Activated CD4-positive, alpha-beta T cell treated with anti-CD3 and anti-CD28 coated beads for 4 hours (primary cell): Measurements from ENCODE around the gene KCNQ2.

Experiments used
- DNase-seq, 2 donors: peaks; one replicate each; pipeline ENCODE4 v3.0.0-alpha.2; 2020

KCNQ2 gene

DNA sequence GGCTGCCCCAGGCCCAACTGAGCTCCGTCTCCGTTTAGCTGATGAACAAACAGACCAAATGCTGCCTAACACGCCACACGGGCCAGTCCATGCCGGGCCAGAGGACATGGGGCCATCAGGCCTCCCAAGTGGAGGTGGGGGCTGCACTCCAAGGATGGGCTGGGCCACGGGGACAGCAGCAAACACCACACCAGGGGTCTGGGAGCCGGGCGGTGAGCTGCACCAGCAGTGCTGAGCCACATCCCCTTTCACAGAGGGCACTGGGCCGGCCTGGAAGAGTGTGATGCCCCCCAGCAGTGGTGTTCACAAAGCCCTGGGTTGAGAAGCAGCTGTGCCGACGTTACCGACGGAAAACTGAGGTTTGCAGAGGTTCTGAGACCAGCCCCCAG is 2.7 kb downstream of the KCNQ2 start:
- DNase-seq: no peak

DNA sequence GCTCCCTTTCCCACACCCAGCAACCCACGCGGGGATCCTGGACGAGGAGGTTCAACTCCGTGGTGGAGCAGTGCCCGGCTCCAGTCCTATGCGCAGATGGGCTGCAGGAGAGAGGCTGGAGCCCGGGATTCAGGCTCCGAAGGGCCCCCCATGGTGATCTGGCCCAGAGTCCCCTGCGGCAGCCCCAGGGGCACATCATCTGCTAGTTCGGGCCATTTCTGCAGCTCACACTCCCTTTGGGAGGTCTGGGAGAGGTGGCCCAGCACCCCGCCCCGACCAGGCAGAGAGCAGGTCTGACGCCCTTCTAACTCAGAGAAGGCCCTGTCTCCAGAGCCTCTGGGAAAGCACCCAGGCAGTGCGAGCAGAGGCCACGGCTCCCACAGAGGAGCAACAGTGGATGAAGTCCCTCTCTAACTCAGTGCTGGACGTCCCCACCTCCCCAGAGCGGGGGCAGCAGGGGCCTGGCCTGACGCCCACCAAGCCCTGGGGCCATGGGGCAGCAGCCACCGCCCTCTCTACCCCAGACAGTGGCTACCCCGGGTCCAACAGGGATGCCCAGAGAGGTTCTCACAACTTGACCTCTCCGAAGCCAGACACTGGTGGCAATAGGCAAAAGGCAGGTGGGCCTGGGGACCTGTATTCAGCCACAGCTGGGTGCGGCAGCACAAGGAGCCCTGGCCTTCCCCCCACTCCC is 3.3 kb downstream of the KCNQ2 start:
- no peak for DNase-seq

DNA sequence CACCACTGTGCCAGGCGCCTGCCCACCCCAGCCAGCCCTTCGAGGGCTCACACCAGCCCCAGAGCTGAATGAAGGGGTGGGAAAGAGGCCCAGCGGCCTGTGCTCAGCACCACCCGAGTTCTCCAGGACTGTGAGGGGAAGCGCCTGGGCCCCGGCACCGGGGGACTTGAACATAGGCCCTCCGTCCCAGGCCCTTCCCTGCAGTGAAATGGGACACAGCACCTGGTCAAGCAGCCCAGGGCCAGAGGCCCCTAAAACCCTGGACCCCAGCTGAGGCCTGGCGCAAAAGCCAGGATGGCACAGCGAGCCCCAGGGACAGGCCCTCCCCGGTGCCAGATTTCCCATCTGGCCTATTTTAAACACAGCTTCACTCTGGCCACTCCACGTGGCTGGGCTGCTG is 4.0 kb downstream of the KCNQ2 start:
- DNase-seq: no peak

DNA sequence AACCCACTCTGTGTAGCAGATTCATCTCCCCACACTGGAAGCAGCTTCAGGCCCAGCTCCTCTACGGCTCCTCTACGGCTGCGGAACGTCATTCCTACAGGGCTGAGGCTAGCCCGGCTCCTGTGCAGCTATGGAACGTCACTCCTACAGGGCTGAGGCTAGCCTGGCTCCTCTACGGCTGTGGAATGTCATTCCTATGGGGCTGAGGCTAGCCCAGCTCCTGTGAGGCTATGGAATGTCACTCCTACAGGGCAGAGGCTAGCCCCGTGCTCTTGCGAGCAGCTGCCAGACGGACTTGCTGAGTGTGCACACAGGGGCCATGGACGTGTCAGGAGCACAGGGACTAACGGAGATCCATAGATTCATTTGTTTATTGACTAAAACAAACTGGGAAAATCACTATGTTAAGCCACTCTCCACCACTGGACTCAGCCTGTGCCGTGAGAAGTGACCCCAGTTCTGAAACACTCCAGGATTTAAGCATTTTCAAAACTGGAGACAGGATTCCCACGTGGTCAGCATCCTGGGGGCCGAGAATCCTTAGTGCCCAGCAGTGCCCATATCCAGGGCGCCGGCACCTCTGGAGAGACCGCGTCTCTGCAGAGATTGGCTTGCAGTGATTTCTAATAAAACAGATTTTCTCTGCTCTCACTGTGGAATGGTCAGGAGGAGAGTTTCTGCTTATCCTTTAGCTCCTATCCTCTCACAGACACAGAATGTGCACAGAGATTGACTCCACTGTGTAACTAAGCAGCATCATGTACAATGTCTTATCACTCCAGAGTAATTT is 5.0 kb downstream of the KCNQ2 start:
- DNase-seq: no peak

DNA sequence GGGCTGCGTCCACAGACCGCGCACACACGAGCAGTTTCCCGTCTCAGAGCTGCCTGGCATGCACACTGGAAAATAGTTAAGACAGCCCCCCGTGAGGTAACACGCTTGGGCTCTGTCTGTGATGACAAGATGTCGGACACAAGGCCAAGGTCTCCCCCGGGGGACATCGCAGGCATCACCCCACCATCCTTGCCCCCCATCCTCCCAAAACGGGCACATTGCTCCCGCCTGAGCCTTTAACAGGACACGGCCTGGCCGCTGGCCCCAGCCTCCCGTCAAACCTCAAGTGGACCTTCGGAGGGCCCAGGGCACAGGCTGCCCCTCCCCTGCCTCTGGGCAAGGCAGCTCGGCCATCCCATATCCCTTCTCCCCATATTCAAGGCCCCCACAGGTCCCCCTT is 5.6 kb downstream of the KCNQ2 start:
- DNase-seq: no peak

DNA sequence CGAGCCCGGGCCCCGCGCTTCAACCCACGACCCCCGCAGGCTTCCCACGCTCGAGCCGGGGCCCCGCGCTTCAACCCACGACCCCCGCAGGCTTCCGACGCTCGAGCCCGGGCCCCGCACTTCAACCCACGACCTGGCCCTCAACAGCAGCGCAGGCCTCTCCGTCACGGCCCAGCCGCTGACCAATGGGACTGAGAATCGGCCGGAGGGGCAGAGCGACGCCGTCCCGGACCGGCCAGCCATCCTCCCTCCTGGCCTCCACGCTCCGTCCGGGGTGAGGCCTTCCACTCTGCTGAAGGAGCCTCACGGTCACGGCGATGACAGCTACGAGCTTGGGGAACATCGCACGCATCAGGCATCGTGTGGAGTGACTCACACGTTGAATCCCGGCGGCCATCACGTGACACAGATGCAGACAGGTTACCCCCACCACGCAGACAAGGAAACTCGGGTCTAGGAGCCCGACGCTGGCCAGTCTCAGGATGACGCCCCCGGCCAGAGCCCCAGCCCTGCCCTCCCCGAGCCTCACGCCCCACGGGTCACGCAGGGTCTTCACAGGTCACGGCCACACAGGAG is 6.1 kb downstream of the KCNQ2 start:
- DNase-seq: no peak

DNA sequence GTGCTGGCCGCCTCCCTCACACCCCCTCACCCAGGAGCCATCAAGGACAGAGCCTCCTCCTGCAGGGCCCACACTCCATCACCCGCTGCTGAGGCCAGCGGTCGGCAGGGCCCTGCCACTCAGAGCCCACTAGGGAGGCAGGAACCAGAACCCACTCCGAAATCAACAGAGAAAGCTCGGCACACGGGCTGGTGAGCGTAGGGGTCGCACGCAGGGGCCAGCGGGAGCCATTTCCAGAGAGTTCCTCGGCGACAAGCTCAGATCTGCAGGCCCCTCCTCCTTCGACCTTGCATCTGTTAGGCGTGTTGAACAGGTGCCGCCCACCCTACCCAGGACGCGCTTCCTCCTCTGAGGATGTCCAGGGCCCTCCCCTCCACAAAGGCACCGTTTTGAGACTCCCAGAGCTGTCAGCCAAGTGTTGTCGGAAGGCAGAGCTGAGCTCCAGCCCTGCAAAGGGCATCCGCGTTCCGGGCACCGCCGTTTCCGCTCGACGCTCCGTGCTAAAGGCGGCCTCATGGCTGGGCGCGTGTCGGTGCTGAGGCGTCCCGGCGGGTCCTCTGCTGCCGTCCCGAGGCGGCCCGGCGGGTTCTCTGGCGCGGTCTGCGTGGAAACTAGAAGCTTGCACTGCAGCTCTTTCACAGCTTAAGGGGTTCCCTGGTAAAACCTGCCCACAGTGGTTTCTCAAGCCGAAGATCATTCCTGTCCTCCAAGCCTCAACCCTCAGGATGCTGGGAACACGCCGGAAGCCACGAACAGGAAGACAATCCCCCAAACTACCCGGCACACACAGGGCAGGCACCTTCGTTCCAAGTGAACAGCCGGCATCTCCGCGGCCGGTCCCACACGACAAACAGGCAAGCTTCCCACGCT is 6.8 kb downstream of the KCNQ2 start:
- DNase-seq: no peak

DNA sequence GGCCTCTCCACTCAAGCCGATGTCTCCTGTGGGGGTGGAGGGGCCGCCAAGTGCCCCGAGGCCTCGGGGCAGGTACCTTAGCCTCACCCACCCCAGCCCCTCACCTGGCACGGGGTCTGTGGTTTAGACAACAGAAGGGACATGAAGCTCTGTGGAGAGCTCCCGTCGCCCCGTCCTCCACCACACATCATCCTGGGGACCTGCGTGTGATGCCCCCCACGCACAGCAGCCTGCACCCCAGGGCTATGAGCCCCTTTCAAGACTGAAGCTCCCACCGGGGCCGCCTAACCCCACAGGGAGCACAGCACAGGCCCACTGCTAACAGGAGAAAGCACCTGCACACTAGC is 8.2 kb downstream of the KCNQ2 start:
- DNase-seq: no peak

DNA sequence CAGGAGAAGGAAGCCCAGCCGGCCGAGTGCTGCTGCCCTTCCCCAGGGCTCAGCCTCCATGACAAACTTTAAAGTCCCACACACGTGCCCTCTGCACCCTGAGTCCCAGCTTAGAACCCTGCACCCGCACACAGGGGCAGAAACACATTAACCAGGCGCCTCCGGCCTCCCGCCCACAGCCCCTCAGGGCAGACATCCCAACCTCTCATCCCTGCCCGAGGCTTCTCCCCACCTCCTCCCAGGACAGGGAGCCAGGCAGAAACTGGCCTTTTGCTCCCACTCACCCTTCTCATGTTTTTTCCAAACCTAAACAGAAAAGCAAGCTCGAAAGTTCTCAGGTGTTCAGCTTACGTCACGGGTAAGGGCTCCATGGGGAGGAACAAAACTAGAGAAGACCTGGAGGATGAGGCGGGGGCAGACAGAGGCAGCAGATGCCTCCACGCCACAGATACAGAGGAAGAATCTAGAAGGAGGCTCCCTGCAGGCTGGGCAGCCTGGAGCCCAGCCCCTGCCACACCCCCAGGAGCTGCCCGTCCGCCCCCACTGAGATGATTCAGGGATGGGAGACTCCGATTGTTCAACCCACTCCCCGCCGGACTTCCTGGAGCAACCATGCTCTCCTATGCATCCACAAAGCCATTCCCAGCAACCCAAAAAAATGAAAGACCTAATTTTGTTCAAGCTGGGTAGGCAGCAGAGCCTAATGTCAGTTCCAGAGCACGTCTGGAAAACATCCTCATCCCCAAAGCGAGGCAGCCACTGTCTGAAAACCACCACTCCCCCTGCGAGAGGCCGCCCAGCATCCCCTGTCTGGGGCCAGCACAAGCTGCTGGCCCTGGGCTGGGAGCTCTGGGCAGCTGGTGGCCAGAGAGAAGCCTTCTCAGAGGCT is 8.8 kb downstream of the KCNQ2 start:
- DNase-seq: no peak

DNA sequence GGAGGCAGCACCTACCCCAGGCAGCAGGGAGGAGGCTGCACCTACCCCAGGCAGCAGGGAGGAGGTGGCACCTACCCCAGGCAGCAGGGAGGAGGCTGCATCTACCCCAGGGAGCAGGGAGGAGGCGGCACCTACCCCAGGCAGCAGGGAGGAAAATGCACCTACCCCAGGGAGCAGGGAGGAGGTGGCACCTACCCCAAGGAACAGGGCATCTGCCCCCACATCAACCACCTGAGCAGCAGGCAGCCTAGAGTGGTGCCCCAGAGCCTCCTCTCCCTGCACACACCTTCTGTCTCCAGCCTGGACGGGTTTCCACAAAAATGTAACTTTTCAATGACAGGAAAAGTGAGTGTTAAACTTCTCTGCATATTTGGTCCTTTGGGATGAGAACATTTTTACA is 10.2 kb downstream of the KCNQ2 start:
- DNase-seq: no peak

DNA sequence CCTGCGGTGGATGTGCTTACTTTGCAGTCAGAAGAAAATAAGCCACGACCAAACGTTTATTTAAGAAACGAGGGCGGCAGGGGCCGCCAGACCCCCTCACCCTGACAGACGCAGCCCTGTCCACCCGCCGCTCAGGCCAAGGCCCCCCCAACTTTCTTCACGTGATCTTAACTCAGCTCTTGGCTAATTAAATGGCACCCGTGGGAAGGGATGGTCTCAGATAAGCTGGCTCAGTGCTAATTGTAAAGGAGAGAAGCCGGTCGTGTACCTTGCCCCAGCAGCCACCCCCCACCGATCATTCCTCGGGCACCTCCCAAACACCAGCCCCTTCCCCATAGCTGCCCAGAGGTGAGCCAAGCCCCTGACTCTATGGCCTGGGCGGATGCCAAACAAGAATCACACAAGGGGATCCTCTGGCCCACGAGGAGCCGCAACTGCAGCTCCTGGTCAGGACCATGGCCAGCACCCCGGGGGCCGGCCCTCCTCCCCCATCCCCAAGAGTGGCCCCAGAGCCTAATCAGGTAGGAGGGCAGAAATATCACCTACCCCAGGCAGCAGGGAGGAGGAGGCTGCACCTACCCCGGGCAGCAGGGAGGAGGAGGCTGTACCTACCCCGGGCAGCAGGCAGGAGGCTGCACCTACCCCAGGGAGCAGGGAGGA is 11.2 kb downstream of the KCNQ2 start:
- no peak for DNase-seq

DNA sequence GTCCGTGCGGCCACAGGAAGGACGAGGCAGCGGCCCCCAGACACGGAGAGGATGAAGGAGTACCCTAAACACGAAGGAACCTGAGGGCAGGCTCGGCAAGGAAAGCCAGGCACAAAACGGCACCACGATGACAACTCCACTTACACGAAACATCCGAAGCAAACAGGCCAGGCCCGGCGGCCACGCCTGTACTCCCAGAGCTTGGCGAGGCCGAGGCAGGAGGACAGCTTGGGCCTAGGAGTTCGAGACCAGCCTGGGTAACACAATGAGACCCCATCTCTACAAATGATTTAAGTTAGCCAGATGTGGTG is 13.4 kb downstream of the KCNQ2 start:
- DNase-seq: no peak

DNA sequence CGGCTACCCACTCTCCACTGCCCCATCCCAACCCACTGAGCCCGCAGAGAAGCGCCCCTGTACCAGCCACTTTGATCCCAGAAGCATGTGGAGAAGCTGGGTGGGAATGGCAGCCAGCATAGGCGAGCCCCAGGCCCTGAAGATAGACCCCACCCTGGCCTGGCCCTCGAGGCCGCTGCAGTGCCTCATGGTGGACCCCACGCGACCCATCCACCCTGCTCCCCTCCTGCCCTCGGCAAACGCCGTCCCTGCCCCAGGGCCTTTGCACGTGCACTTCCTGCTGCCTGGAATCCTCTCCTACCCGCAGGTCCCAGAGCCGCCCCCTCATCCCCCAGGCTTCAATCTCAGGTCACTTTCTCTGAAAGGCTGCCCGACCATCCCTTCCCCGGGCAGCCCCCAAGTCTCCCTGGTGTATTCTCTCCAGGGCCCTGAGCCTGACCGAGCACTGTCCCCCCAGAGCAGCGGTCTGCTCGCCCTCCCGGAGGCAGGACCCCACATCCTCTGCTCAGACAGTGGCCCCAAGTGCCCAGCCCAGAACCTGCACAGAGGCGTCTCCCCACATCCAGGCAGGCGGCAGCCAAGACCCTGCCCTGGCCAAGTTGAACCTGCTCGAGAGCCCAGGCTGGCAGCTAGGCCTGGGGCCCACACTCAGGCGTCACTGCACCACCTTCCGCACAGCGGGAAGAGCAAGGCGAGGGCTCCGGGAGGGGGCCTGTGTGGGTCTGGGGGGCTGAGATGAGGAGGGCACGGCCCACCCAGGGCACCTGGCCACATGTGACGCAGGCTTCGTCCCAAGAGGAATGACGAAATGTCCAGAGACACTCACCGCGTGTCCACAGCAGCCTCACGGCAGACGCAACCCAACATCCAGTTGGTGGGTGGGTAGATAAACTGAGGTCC is 14.0 kb downstream of the KCNQ2 start:
- no peak for DNase-seq

DNA sequence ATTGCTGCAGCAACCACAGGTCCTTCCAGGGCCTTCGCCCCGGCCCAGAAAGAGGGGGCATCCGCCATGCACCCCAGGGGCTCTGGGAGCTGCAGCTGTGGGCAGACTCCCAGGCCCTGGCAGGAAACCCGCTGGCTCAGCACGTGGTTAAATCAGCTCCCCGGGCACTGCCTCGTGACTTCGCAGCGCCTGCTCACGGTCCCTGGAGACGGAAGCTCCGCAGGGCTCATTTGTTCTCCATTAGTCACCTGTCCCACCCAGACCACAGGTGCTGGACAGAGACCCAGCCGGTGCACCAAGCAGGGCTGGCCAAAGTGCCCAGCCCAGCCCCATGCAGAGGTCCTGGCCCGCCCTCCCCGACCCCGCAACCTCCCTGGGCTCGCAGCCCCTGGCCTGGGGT is 14.7 kb downstream of the KCNQ2 start:
- no peak for DNase-seq

DNA sequence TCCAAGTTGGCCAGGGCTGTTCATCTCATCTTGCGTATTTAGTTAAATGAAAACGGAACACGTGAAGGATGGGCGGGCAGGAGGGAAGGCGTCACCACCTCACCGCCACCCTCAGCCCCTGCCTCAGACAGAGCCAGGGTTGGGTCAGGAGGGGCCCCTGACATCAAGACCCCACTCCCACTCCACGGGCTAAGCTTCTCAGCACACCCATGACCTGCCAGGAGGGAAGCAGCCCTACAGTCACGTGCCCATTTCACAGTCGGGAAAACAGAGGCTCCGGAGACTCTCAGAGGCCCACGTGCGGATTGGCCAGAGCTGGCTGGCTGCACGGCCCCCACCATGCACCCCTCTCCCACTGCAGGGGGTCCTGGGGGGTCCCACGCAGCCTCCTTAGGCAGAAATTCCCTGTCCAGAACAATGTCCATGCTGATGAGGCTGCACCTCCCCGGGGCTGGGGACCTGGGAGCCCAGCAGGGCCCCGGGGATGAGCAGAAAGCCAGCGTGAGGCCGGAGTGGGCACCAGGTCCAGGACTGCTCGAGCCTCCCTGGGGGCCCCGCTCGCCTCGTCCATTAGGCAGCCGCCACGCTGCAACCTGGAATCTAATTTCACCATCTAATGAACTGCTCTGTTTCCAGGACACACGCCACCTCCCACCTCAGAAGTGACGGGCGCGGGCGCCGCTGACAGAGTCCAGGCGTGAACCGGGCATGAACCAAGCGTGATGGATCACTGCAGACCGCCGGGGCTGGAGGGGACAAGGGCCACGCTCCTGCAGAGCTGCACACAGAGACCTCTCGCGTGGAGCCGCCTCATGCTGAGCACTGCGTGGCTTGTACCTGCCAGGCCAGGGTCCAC is 15.8 kb downstream of the KCNQ2 start:
- no peak for DNase-seq

DNA sequence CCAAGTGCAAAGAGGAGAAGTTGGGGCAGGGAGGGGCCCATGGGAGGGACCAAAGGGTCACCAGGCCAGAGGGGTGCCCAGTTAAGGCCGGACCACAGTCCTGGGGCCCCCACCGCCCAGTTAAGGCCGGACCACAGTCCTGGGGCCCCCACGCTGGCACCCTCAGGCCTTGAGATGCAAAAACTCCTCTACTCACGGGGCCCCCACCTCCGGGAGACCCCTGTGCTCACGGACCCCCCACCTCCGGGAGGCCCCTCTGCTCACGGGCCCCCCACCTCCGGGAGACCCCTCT is 16.9 kb downstream of the KCNQ2 start:
- no peak for DNase-seq

DNA sequence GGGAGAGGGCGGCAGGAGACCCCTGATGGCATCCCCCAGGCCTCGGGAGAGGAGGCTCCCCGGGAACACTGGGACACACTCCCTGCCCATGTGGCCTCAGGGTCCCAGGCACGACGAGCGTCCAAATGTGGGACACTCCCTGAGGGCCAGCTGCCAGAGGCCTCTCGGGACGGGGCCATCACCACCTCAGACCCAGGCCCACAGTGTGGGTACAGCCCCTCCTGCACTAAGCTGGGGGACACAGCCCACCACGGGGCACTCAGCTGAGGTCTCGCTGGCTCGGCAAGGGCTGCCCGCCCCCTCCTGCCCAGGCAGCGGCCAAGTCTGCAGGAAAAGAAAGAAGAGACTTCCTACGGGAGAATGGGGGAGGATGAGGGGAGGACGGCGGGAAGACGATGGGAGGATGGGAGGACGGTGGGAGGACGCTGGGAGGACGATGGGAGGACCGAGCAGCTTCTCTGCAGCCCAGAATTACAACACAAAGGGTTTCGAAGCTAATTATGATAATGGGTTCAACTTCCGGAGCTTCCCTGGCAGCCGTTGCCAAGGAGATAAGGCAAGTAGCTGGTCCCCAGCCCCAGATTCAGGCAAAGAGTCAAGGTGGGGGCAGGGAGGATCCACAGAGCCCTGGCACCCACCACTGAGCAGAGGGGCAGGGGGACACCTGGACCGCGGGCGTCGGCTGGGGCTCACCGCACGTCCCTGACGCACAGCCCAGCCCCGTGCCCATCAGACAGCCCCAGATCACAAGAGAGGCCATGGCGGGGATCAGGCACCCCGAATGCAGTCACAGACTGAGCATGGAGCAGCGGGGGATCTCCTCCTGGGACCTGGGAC is 17.5 kb downstream of the KCNQ2 start:
- DNase-seq: no peak

DNA sequence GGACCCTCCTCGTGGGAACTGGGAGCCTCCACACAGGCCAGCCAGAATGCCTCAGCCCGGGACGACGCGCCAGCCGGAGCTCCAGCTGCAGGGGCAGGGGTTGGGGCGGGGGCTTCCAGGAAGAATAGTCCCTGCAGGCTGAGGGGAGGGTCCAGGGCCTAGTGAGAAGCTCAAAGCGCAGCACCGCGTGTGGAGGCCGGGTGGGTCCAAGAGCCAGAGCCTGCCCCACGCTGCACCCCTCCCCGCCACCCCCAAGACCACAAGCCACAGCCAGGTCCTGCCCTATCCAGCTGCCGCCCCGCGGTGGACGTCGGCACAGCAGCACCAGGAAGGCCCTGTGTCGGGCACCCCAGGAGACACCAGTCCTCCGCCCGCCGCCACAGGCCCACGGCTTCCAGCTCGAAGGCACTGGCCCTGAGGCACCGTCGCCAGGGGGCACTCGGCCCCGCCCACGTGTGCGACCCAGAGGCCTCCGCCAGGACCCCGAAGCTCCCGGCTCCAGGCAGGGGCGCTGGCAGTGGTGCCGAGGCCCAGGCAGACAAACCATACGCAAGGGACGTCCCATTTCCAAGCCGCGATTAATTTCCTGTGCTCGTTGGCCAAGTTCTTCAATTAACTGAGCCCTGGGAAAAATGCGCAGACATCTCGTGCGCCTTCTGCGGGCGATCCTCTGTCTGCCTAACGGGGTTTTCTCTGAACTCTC is 19.5 kb downstream of the KCNQ2 start:
- no peak for DNase-seq

DNA sequence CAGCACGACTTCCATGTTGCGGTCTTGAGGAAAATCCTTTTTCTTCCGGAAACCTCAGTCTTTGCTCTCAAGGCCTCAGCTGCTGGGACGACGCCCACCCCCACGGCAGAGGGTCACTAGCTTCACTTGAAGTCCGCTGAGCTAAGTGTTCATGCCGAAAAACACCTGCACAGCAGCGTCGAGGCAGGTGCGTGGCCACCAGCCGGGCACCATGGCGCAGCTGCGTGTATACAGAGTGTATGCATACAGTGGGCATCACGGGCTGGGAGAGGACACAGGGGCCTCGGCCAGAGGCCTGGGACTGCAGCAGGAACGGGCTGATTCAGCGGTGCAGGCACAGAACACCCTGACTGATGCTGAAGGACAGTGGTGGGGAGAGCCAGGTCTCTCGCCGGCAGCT is 20.1 kb downstream of the KCNQ2 start:
- no peak for DNase-seq
